HEK293T (cell line): ENCODE data around the gene STXBP6.

Source experiments
- CTBP1 ChIP-seq: fragments of 450-650 bp; IDR thresholded peaks from 2 replicates; pipeline ENCODE4 v1.6.1; 2016; ENCODE audit warnings: borderline replicate concordance
- SP1 ChIP-seq: fragments of 450-650 bp; IDR thresholded peaks from 2 replicates; pipeline ENCODE4 v1.6.1; 2017

DNA sequence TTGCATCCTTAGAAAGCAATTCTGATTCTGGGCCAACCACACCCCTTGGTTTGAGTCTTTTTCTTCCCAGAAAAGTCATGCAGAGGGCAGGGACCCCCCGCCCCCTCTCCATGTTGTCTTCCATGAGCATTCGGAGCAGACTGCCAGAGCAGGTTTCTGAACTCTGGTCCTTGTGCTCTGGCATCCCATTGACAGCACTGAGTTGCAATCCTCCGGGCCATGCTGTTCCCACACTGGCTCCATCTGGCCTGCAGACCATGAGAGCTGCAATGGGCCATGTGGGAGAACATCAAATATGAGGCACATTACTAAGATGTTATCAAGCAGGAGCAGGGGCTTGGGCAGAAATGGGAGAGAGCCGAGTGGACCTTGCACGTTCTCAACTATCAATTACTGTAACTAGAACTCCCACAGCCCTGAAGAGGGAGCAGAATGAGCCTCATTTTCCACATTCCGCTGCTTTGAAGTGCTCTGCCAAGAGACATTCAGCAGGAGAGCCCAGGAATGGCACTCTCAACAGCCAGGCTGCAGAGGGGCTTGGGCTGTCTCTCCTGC is 157.4 kb downstream of the STXBP6 start:
- no peak for TF ChIP-seq CTBP1
- no peak for TF ChIP-seq SP1
